K562 (cell line): ENCODE measurements around the gene SLC25A45. TPM values are rescaled to one million over a fixed set of nuclear protein-coding genes. Genes with fewer than 3 reads are reported as not detected.
A peak's percentile ranks its signal among the peaks of the same experiment; 100 is the strongest.

Source experiments
- CBX1 ChIP-seq: sonication (generic); IDR thresholded peaks from 2 replicates; pipeline ENCODE4 v1.6.1; 2016; ENCODE audit warnings: antibody characterized with exemption, low read depth, mild to moderate bottlenecking
- CBX5 ChIP-seq: IDR thresholded peaks from 2 replicates; pipeline ENCODE4 v1.6.1; 2014; ENCODE audit warnings: low read depth, borderline replicate concordance
- KLF1 ChIP-seq: fragments of 450-650 bp; IDR thresholded peaks from 2 replicates; pipeline ENCODE4 v1.6.1; 2016; ENCODE audit warnings: missing genetic modification characterization, missing compliant biosample characterization
- KLF10 ChIP-seq: fragments of 250-450 bp; sonication (Bioruptor Pico); IDR thresholded peaks from 2 replicates; pipeline ENCODE4 v1.6.1; 2021; ENCODE audit warnings: matching md5 sums
- MCM3 ChIP-seq: fragments of 450-650 bp; IDR thresholded peaks from 2 replicates; pipeline ENCODE4 v1.6.1; 2016
- NFYB ChIP-seq: IDR thresholded peaks from 2 replicates; pipeline ENCODE4 v1.6.1; 2011; ENCODE audit warnings: mild to moderate bottlenecking, moderate library complexity; ENCODE audit not compliant: insufficient read length; ENCODE audit errors: extremely low read depth
- PHF20 ChIP-seq: fragments of 450-650 bp; IDR thresholded peaks from 2 replicates; pipeline ENCODE4 v1.6.1; 2018; ENCODE audit not compliant: partially characterized antibody
- RBM39 ChIP-seq: fragments of 200-400 bp; formaldehyde crosslinking; optimal IDR thresholded peaks from 2 replicates; pipeline ENCODE3; 2018; ENCODE audit warnings: low read depth, low read length
- SIN3A ChIP-seq, 2 experiments: fragments of 150-350 bp in 1 of 2; IDR thresholded peaks; 2 replicates each; pipeline ENCODE4 v1.6.1; 2011 to 2016; ENCODE audit warnings: borderline replicate concordance in 2 of 2, low read depth in 2 of 2, low read length in 2 of 2, mild to moderate bottlenecking in 2 of 2, moderate library complexity in 2 of 2; ENCODE audit not compliant: control insufficient read depth in 1 of 2
- ZNF324 ChIP-seq: fragments of 250-450 bp; sonication (Bioruptor Pico); IDR thresholded peaks from 2 replicates; pipeline ENCODE4 v1.4.0; 2020; ENCODE audit warnings: mild to moderate bottlenecking
- ZNF57 ChIP-seq: fragments of 450-650 bp; formaldehyde crosslinking; IDR thresholded peaks from 2 replicates; pipeline ENCODE4 v1.4.0; 2020; ENCODE audit warnings: mild to moderate bottlenecking, moderate library complexity
- ZNF644 ChIP-seq: fragments of 200-800 bp; sonication (Bioruptor generic); IDR thresholded peaks from 2 replicates; pipeline ENCODE4 v1.6.1; 2016; ENCODE audit warnings: low read depth, missing genetic modification characterization, missing compliant biosample characterization
- polyA plus RNA-seq, 8 experiments: library from polyadenylated mRNA; depleted of rRNA in 4 of 8; stranded (reverse) in 5 of 8; unstranded in 3 of 8; fragments of >200 nt; fragmentation: Nextera tagmentation in 2 of 8; fragmentation: Illumina TruSeq in 1 of 8; extraction: Ambion mirVana in 2 of 8; extraction: Trizol in 1 of 8; gene quantifications; 2 replicates each; pipeline versions ENCODE4 v1.2.1 to v1.2.3, GENCODE V29; 2011 to 2014; ENCODE audit warnings: inconsistent platforms in 1 of 8, missing spikeins in 1 of 8
- total RNA-seq, 7 experiments: library from RNA; depleted of rRNA in 6 of 7; stranded (reverse); fragments of >200 nt in 6 of 7; fragmentation: Illumina TruSeq in 2 of 7; extraction: Trizol in 2 of 7; gene quantifications; 2 replicates each; pipeline versions ENCODE4 v1.2.1 to v1.2.3, GENCODE V29; 2011 to 2021; ENCODE audit warnings: low replicate concordance in 1 of 7
- TF ChIP-seq, protein P1 (sequence below): fragments of 250-450 bp; sonication (Bioruptor Pico); IDR thresholded peaks from 2 replicates; pipeline ENCODE4 v1.5.0; 2021
- TF ChIP-seq, protein P2 (sequence below): fragments of 450-650 bp; IDR thresholded peaks from 2 replicates; pipeline ENCODE4 v1.6.1; 2016; ENCODE audit warnings: antibody characterized with exemption
- TF ChIP-seq, protein P3 (sequence below), 2 experiments: IDR thresholded peaks in 1 of 2; conservative IDR thresholded peaks in 1 of 2; 2 replicates each; pipeline ENCODE4 v1.6.1; 2016; ENCODE audit warnings: low read depth in 2 of 2, mild to moderate bottlenecking in 1 of 2, missing compliant biosample characterization in 1 of 2, missing genetic modification characterization in 1 of 2, moderate library complexity in 1 of 2
- TF ChIP-seq, protein P4 (sequence below): fragments of 450-650 bp; formaldehyde crosslinking; IDR thresholded peaks from 2 replicates; pipeline ENCODE4 v1.4.0; 2022; ENCODE audit warnings: missing genetic modification characterization
- TF ChIP-seq, protein P5 (sequence below): fragments of 450-650 bp; formaldehyde crosslinking; conservative IDR thresholded peaks from 2 replicates; pipeline ENCODE4 v1.4.0; 2022; ENCODE audit warnings: mild to moderate bottlenecking, missing genetic modification characterization
- TF ChIP-seq, protein P6 (sequence below): sonication (generic); formaldehyde crosslinking; IDR thresholded peaks from 2 replicates; pipeline ENCODE4 v1.8.0; 2022; ENCODE audit warnings: mild to moderate bottlenecking, missing genetic modification reagents

SLC25A45 gene
- total and polyA plus RNA-seq, 9 of the 15 experiments (the other 6 are each of a cell fraction or from before 2014, with no cell fraction given) = 0.15 to 2.3 (median 0.68) TPM

DNA sequence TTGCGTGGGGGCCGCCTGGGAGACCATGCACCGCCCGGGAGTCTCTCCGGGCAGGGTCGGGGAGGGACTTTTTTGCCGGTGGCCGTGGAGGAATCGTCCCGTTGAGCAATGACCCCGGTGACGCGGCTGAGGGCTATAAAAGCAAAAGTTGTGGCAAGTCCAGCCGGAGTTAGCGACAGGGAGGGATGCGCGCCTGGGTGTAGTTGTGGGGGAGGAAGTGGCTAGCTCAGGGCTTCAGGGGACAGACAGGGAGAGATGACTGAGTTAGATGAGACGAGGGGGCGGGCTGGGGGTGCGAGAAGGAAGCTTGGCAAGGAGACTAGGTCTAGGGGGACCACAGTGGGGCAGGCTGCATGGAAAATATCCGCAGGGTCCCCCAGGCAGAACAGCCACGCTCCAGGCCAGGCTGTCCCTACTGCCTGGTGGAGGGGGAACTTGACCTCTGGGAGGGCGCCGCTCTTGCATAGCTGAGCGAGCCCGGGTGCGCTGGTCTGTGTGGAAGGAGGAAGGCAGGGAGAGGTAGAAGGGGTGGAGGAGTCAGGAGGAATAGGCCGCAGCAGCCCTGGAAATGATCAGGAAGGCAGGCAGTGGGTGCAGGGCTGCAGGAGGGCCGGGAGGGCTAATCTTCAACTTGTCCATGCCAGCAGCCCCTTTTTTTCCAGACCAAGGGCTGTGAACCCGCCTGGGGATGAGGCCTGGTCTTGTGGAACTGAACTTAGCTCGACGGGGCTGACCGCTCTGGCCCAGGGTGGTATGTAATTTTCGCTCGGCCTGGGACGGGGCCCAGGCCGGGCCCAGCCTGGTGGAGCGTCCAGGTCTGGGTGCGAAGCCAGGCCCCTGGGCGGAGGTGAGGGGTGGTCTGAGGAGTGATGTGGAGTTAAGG is 40.4 kb upstream of the SLC25A45 start, which contains the start of gene NEAT1 (continued):
- TF ChIP-seq, protein P1, sequence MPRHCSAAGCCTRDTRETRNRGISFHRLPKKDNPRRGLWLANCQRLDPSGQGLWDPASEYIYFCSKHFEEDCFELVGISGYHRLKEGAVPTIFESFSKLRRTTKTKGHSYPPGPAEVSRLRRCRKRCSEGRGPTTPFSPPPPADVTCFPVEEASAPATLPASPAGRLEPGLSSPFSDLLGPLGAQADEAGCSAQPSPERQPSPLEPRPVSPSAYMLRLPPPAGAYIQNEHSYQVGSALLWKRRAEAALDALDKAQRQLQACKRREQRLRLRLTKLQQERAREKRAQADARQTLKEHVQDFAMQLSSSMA (CRISPR knock-in tag) = peak; percentile 98
- TF ChIP-seq, protein P2, sequence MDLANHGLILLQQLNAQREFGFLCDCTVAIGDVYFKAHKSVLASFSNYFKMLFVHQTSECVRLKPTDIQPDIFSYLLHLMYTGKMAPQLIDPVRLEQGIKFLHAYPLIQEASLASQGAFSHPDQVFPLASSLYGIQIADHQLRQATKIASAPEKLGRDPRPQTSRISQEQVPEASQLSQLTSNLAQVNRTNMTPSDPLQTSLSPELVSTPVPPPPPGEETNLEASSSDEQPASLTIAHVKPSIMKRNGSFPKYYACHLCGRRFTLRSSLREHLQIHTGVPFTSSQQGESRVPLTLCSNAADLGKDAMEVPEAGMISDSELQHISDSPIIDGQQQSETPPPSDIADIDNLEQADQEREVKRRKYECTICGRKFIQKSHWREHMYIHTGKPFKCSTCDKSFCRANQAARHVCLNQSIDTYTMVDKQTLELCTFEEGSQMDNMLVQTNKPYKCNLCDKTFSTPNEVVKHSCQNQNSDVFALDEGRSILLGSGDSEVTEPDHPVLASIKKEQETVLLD = peak; percentile 67; the same call in 1 of the 2 replicates
- 0 out of 2 replicates have a peak, but pooled peaks have one; percentile 41 for TF ChIP-seq CBX5
- TF ChIP-seq, protein P3, sequence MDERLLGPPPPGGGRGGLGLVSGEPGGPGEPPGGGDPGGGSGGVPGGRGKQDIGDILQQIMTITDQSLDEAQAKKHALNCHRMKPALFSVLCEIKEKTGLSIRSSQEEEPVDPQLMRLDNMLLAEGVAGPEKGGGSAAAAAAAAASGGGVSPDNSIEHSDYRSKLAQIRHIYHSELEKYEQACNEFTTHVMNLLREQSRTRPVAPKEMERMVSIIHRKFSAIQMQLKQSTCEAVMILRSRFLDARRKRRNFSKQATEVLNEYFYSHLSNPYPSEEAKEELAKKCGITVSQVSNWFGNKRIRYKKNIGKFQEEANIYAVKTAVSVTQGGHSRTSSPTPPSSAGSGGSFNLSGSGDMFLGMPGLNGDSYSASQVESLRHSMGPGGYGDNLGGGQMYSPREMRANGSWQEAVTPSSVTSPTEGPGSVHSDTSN (CRISPR knock-in tag; IDR thresholded peaks at IDR 0.05; ENCODE audit: low read depth) = 0 out of 2 replicates have a peak, but pooled peaks have one; percentile 10
- TF ChIP-seq, protein P3 (tag; conservative IDR thresholded peaks at IDR 0.05; ENCODE audit: low read depth) = 0 out of 2 replicates have a peak, but pooled peaks have one; percentile 40
- TF ChIP-seq, protein P4, sequence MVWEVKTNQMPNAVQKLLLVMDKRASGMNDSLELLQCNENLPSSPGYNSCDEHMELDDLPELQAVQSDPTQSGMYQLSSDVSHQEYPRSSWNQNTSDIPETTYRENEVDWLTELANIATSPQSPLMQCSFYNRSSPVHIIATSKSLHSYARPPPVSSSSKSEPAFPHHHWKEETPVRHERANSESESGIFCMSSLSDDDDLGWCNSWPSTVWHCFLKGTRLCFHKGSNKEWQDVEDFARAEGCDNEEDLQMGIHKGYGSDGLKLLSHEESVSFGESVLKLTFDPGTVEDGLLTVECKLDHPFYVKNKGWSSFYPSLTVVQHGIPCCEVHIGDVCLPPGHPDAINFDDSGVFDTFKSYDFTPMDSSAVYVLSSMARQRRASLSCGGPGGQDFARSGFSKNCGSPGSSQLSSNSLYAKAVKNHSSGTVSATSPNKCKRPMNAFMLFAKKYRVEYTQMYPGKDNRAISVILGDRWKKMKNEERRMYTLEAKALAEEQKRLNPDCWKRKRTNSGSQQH (CRISPR knock-in tag) = peak; percentile 100
- peak; percentile 99 for TF ChIP-seq CBX1
- TF ChIP-seq ZNF324 = peak; percentile 99
- peak; percentile 74 to 92; a peak in 3 of 4 replicates for TF ChIP-seq SIN3A (IDR thresholded peaks at IDR 0.05; ENCODE audit: borderline replicate concordance in 2 of 2, control insufficient read depth in 1 of 2, low read depth in 2 of 2, low read length in 2 of 2)
- peak; percentile 57; the same call in 1 of the 2 replicates for TF ChIP-seq KLF1
- TF ChIP-seq, protein P5, sequence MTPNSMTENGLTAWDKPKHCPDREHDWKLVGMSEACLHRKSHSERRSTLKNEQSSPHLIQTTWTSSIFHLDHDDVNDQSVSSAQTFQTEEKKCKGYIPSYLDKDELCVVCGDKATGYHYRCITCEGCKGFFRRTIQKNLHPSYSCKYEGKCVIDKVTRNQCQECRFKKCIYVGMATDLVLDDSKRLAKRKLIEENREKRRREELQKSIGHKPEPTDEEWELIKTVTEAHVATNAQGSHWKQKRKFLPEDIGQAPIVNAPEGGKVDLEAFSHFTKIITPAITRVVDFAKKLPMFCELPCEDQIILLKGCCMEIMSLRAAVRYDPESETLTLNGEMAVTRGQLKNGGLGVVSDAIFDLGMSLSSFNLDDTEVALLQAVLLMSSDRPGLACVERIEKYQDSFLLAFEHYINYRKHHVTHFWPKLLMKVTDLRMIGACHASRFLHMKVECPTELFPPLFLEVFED = peak; percentile 100
- TF ChIP-seq, protein P6, sequence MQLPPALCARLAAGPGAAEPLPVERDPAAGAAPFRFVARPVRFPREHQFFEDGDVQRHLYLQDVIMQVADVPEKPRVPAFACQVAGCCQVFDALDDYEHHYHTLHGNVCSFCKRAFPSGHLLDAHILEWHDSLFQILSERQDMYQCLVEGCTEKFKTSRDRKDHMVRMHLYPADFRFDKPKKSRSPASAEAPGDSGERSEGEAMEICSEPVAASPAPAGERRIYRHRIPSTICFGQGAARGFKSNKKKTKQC = peak; percentile 75
- TF ChIP-seq KLF10 (CRISPR knock-in tag) = peak; percentile 100
- TF ChIP-seq ZNF644 (tag) = no peak; the same call in 1 of the 2 replicates
- peak; percentile 66 for TF ChIP-seq PHF20
- peak; percentile 99 for TF ChIP-seq ZNF57 (CRISPR knock-in tag)
- TF ChIP-seq NFYB = no peak
- peak; percentile 99 for TF ChIP-seq RBM39
- TF ChIP-seq MCM3 = no peak
